Ovary (tissue), 3 donors: ENCODE results near the gene SMIM44.

ENCODE experiments used
- EP300 ChIP-seq: sonication (generic); formaldehyde crosslinking; IDR thresholded peaks from one replicate; pipeline ENCODE4 v1.6.1; 2017; ENCODE audit warnings: antibody characterized with exemption
- POLR2A ChIP-seq: fragments of 450-650 bp; IDR thresholded peaks from one replicate; pipeline ENCODE4 v1.6.1; 2017; ENCODE audit warnings: antibody characterized with exemption, mild to moderate bottlenecking, moderate library complexity
- TF ChIP-seq, protein P1 (sequence below), 3 donors: fragments of 450-650 bp in 2 of 3; fragments of 200-600 bp in 1 of 3; IDR thresholded peaks; one replicate each; pipeline versions ENCODE4 v1.5.1 to v1.8.0; 2016 to 2022; ENCODE audit warnings: antibody characterized with exemption in 3 of 3, mild to moderate bottlenecking in 1 of 3
- donor health status: DM: no; HTN: no; CAD: no.

DNA sequence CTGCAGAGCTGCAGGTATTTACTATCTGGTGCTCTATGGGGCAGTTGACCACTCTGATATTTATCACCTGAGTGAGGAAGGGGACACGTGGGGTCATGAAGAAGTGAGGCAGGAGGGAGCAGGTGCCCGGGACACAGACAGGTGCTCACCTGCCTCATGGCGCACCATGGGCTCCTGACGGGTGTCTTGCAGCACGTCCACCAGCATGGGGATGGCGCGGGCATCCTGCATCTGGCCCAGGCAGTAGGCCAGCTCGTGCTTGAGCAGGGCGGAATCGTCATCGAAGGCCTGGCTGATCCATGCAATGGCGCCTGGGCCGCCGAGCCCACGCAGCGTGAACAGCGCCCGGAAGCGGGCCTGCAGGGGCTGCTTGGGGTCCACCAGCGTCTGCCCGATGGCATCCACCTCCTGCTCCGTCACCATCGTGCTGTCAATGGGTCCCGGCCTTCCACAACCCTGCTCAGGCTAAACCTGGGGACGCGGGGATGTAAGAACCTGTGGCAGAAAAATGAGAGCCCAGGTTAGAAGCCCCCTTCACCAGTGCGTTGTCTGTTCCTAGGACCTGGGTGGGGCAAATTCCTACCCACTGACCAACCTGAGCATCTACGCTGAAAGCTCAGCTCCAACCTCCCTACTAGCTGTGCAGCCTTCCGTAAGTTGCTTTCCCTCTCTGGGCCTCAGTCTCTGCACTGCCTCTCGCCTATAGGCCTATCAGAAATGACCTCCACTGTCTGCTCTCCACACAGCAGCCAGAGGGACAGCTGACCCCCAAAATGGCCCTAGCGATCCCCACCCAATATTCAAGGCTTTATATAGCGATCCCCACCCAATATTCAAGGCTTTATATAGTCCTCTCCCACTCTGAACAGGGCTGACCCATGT, 13.4 kb upstream of the SMIM44 start:
- TF ChIP-seq POLR2A = no peak
- TF ChIP-seq, protein P1, sequence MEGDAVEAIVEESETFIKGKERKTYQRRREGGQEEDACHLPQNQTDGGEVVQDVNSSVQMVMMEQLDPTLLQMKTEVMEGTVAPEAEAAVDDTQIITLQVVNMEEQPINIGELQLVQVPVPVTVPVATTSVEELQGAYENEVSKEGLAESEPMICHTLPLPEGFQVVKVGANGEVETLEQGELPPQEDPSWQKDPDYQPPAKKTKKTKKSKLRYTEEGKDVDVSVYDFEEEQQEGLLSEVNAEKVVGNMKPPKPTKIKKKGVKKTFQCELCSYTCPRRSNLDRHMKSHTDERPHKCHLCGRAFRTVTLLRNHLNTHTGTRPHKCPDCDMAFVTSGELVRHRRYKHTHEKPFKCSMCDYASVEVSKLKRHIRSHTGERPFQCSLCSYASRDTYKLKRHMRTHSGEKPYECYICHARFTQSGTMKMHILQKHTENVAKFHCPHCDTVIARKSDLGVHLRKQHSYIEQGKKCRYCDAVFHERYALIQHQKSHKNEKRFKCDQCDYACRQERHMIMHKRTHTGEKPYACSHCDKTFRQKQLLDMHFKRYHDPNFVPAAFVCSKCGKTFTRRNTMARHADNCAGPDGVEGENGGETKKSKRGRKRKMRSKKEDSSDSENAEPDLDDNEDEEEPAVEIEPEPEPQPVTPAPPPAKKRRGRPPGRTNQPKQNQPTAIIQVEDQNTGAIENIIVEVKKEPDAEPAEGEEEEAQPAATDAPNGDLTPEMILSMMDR (IDR thresholded peaks at IDR 0.05) = no peak
- TF ChIP-seq EP300 = no peak
